ENCODE data around the gene ZCCHC24.
"Not testable (repeated sequence)": the region's sequence is repeated elsewhere in the genome, so short reads cannot be mapped to it uniquely, and the experiment has no call there.

The ZCCHC24 gene

GRCh38 chr10:79334573-79334972 lies 110.9 kb downstream of the ZCCHC24 start:
- H3K27ac ChIP-seq, result no peak overlapping the region
- peaks cover 0 to 10% (median 7%) of the 10 kb centered on the region in 4 donors for H3K4me1 ChIP-seq
- H3K4me3 ChIP-seq, result no peak overlapping the region
- TF ChIP-seq CTCF (IDR thresholded peaks at IDR 0.05), result no peak
- no peak for DNase-seq
- intact Hi-C loops (cut with DNase I; ENCODE audit: low total_unique reads), result no loop called here
- no peaks in the 10 kb centered on the region for H3K36me3 ChIP-seq
- no peaks in the 10 kb centered on the region for H3K9me3 ChIP-seq
- no peaks in the 10 kb centered on the region for H3K27me3 ChIP-seq

GRCh38 chr10:79333513-79333912 lies 111.9 kb downstream of the ZCCHC24 start:
- no peaks in the 10 kb centered on the region for H3K36me3 ChIP-seq
- H3K4me3 ChIP-seq, result no peak overlapping the region
- no peaks in the 10 kb centered on the region for H3K9me3 ChIP-seq
- H3K27me3 ChIP-seq, result no peaks in the 10 kb centered on the region
- no peak for DNase-seq
- TF ChIP-seq CTCF (IDR thresholded peaks at IDR 0.05), result no peak
- H3K4me1 ChIP-seq, result peaks cover 0 to 10% (median 7%) of the 10 kb centered on the region in 4 donors
- H3K27ac ChIP-seq, result no peak overlapping the region
- intact Hi-C loops (cut with DNase I; ENCODE audit: low total_unique reads), result no loop called here

GRCh38 chr10:79332610-79333315 lies 112.7 kb downstream of the ZCCHC24 start:
- H3K36me3 ChIP-seq; DNase-seq; H3K4me3 ChIP-seq; H3K27me3 ChIP-seq; H3K9me3 ChIP-seq; H3K27ac ChIP-seq; intact Hi-C loops (cut with DNase I; ENCODE audit: low total_unique reads): not testable (repeated sequence)
- peaks cover 0 to 10% (median 7%) of the 10 kb centered on the region in 4 donors for H3K4me1 ChIP-seq
